GM21526 (cell line): ENCODE measurements around the gene PNPLA5.
"Not testable (repeated sequence)": the region's sequence is repeated elsewhere in the genome, so short reads cannot be mapped to it uniquely, and the experiment has no call there.

Experiments used
- ATAC-seq: cut with Tn5 transposase; IDR thresholded peaks from one replicate; pipeline ENCODE4 v1.9.1; 2021; ENCODE audit warnings: moderate library complexity; ENCODE audit not compliant: unreplicated experiment, low FRiP score

PNPLA5 gene

GRCh38 chr22:43891360-43892182 is at the start of gene PNPLA5:
PNPLA5 (minus strand) TSS chr22:43892013; CDS start chr22:43891880, 133 bp downstream.
- ATAC-seq, result no peak

GRCh38 chr22:43941449-43941848 is 49.6 kb upstream of the PNPLA5 start:
- ATAC-seq, result no peak

DNA sequence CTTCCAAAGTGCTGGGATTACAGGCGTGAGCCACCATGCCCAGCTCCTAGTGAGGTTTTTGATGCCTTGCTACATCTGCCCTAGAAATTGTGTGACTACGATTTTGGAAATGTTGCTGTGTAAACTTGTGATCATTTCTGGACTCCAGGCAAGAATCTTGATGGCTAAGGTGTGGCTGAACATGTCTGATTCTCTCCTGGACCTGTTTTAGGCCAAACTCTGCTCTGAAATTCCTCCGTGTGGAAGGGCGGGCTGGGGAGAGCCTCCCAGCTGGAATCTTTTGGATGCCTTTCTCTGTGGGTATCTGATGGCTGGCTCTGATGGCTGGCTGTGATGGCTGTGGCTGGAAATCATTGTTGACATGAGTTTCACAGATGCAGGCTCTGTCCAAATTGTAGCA is 40.0 kb upstream of the PNPLA5 start:
- ATAC-seq, result no peak

GRCh38 chr22:43928908-43929307 is 37.1 kb upstream of the PNPLA5 start:
- ATAC-seq, result no peak

- ATAC-seq, result no peak
Measured at GRCh38 chr22:43928468-43928867, 36.7 kb upstream of the PNPLA5 start.

DNA sequence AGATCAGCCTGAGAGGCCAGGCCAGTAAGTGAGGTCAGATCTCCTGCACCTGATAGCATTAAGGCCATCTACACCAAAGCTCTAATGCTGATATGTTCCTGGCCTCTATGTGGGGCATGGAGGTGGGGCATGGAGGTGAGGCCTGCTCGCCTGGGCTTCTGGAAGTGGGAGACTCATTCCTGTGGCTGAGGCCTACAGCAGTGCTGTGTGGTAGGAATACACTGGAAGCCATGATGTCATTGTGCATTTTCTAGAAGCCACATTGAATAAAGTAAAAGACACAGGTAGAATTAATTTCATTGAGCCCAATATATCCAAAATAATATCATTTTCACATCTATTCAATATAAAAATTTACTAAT is 34.5 kb upstream of the PNPLA5 start:
- ATAC-seq, result no peak

DNA sequence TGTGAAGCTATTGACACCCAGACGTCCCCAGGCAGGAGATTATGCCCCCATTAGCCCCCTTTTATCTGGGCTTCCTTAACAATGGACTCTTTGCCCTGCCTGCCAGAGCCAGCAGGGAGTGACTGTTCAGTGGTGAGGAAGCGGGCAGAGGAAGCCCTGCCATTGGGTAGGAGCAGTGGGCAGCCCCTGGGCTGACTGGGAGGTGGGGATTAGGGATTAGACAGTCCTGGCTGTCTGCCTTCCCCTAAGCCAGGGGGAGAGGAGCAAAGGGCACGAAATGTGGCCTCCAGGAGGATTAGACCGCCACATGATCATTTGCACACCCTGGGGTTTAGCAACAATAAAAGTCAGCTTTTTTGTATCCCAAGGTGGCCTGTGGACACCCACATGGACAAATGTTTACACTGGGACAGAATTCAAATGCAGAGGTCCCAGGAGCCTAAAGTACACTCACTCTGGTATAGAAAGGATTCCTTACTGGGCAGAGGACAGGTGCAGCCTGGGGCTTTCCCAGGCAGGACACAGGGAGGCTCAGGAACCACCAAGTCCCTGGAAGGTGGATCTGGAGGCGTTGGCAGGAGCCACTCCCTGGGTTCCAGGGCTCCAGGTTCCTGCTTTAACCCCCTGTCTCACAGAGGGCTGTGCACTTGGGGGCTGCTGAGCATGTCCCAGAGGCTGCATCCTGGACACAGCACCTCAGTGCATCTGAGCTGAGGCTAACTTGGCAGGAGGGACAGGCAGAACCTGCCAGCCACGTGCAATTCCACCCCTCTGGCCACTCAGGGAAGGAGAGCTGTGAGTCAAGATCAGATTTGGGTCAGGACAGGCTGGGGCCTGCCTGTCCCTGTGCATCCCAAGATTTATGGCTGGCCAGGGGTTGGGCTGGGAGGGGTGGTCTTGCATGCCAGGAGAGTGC is 33.9 kb upstream of the PNPLA5 start:
- ATAC-seq, result no peak

- no peak for ATAC-seq
Measured at GRCh38 chr22:43924877-43925276, 33.1 kb upstream of the PNPLA5 start.

DNA sequence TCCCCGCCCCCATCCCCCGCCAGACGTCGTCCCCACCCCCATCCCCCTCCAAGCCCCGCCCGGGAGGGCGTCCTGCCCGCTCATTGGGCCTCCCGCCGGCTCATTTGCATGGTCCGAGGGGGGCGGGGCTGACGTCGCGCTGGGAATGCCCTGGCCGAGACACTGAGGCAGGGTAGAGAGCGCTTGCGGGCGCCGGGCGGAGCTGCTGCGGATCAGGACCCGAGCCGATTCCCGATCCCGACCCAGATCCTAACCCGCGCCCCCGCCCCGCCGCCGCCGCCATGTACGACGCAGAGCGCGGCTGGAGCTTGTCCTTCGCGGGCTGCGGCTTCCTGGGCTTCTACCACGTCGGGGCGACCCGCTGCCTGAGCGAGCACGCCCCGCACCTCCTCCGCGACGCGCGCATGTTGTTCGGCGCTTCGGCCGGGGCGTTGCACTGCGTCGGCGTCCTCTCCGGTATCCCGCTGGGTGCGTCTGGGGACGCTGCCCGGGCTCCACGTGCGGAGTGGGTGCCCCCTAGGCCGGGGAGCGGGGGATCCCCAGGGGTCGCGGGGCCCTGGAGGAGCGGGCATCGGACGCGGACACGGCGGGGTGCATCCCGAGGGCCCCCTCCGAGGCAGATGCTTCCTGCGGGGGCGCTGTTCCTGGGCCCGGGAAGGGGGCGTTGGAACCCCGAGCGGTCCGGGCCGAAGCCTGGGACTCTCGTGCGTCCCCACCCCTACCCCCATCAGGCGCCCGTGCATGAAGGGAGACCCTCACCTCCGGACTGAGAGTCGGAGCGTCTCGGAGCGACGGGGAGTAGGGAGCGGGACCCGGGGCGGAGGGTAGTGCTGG is 32.0 kb upstream of the PNPLA5 start, which contains the start of gene PNPLA3:
Gene PNPLA3, plus strand, starts transcription at position 175 of the 834 bp plus-strand sequence. Its CDS starts 107 bp downstream, at position 282.
- ATAC-seq, result no peak

GRCh38 chr22:43923191-43923590 is 31.4 kb upstream of the PNPLA5 start:
- ATAC-seq, result no peak

DNA sequence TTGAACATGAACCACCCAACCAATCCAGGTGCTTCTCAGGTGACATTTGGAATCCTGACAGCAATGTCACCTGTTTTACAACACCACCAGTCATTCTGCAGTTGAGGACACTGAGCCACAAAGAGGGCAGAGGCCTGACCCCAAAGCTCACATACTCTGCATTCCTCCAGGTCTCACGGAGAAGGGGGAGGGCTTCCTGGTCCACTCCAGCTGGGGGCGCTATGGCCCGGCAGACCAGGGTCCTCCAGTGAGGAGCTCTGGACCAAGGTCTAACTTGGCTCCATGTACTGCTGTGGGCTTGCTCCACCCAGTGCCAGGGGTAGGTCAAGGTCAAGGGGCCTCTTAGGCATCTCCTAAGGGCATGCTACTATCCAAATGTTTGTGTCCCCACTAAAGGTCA is 30.3 kb upstream of the PNPLA5 start:
- no peak for ATAC-seq

- no peak for ATAC-seq
Measured at GRCh38 chr22:43921370-43921769, 29.6 kb upstream of the PNPLA5 start.

GRCh38 chr22:43919106-43919973 is 27.5 kb upstream of the PNPLA5 start:
- ATAC-seq, result no peak

GRCh38 chr22:43917521-43917920 is 25.7 kb upstream of the PNPLA5 start:
- no peak for ATAC-seq

- ATAC-seq, result no peak
Measured at GRCh38 chr22:43911351-43911750, 19.5 kb upstream of the PNPLA5 start.

- no peak for ATAC-seq
Measured at GRCh38 chr22:43910178-43910695, 18.4 kb upstream of the PNPLA5 start.

DNA sequence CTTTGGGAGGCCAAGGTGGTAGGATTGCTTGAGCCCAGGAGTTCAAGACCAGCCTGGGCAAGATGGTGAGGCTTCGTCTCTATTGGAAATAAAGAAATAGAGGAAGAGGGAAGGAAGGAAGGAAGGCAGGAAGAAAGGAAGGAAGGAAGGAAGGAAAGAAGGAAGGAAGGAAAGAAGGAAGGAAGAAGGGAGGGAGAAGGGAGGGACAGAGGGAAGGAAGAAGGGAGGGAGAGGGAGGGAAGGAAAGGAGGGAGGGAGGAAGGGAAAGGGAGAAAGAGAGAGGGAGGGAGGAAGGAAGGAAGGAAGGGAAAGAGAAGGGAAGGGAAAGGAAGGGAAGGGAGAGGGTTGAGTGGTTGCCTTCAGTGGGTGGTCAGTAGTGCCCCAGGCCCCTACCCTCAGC is 17.9 kb upstream of the PNPLA5 start:
- ATAC-seq, result no peak

DNA sequence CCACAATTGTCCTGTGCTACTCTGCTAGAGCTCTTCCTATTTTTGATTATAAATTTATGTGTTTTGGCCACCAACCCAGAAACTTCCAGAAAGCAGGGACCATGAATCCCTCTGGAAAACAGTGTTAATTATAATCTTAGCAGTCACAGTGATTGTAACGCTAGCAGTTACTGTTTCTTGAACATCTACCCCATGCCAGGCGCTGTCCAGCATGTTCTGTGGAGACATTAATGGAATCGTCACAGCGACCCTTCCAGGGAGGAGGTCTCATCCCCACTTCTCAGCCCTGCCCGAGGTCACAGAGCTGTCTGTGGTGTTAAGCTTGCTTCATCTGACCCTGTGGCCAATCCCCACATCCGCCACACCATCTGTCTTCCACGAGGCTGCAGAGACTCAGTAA is 13.9 kb upstream of the PNPLA5 start:
- no peak for ATAC-seq

DNA sequence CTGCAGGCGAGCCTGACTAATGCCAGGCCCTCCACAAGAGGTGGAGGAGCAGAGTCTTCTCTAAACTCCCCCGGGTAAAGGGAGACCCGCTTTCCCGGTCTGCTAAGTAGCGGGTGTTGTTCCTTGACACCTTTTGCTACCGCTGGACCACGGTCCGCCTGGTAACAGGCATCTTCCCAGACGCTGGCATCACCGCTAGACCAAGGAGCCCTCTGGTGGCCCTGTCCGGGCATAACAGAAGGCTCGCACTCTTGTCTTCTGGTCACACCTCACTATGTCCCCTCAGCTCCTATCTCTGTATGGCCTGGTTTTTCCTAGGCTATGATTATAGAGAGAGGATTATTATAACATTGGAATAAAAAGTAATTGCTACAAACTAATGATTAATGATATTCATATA is 12.6 kb upstream of the PNPLA5 start:
- ATAC-seq, result not testable (repeated sequence)
